Effector CD4-positive, alpha-beta T cell (primary cell): ENCODE results near the gene ZBTB38.

Experiments used
- DNase-seq: peaks from one replicate; pipeline ENCODE4 v3.0.0-alpha.2; 2020
- total RNA-seq: gene quantifications from one replicate; lab custom pipeline; 2026; lab: John Stamatoyannopoulos, UW

ZBTB38 gene, protein sequence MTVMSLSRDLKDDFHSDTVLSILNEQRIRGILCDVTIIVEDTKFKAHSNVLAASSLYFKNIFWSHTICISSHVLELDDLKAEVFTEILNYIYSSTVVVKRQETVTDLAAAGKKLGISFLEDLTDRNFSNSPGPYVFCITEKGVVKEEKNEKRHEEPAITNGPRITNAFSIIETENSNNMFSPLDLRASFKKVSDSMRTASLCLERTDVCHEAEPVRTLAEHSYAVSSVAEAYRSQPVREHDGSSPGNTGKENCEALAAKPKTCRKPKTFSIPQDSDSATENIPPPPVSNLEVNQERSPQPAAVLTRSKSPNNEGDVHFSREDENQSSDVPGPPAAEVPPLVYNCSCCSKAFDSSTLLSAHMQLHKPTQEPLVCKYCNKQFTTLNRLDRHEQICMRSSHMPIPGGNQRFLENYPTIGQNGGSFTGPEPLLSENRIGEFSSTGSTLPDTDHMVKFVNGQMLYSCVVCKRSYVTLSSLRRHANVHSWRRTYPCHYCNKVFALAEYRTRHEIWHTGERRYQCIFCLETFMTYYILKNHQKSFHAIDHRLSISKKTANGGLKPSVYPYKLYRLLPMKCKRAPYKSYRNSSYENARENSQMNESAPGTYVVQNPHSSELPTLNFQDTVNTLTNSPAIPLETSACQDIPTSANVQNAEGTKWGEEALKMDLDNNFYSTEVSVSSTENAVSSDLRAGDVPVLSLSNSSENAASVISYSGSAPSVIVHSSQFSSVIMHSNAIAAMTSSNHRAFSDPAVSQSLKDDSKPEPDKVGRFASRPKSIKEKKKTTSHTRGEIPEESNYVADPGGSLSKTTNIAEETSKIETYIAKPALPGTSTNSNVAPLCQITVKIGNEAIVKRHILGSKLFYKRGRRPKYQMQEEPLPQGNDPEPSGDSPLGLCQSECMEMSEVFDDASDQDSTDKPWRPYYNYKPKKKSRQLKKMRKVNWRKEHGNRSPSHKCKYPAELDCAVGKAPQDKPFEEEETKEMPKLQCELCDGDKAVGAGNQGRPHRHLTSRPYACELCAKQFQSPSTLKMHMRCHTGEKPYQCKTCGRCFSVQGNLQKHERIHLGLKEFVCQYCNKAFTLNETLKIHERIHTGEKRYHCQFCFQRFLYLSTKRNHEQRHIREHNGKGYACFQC (N-terminal part only)
- 95.7 reads per million, percentile 82 among the genes with 10 or more reads in this experiment for total RNA-seq

- DNase-seq: no peak
Measured at GRCh38 chr3:141368062-141368924, at the start of gene ZBTB38. Gene ZBTB38, plus strand, starts transcription at chr3:141368504. Its CDS starts 73,885 bp downstream, at chr3:141442389.

- DNase-seq: no peak
Measured at GRCh38 chr3:141320399-141321108, 47.8 kb upstream of the ZBTB38 start.

GRCh38 chr3:141321109-141321497 lies 47.2 kb upstream of the ZBTB38 start:
- no peak for DNase-seq

GRCh38 chr3:141323936-141324704 lies 44.2 kb upstream of the ZBTB38 start:
- no peak for DNase-seq

GRCh38 chr3:141326123-141326522 lies 42.2 kb upstream of the ZBTB38 start:
- no peak for DNase-seq

- DNase-seq: no peak
Measured at GRCh38 chr3:141326626-141327025, 41.7 kb upstream of the ZBTB38 start.

DNA sequence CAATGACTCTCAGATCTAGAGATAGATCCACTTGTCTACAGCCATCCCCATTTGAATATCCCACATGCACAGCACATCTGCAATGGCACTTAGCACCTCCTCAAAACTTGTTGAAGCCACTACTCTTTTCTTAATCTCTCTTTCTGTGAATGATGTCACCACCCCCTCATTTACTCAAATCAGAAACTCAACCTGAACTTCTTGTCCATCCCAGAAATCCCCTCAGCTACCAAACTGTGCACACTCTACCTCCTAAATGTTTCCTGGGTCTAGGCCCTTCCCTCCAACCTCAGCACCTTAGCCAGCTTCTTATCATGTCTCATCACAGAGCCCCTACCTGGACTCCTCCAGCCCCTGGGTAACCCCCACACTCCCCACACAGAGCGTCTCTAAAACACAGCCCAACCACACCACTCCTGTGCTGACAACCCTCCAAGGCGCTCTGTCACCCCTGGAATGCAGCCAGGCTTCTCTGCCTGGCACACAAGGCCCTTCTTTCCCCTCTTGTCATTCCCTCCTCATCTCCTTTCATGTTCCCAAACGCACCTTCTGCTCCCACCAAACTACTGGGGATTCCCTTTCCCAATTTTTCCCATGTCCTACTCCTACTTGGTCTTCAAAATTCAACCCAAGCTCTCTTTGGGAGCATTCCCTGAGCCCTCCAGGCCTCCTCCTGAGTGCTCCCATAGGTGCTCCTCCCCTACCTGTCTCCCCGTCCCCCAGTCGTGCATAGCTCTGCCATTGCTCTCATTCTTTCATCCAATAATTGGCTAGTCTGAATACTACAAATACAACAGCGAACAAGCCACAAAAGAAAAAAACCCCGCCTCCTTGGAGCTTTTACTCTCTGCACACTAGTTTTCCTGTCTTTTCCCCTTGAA lies 39.8 kb upstream of the ZBTB38 start:
- DNase-seq: no peak

- DNase-seq: no peak
Measured at GRCh38 chr3:141330235-141330634, 38.1 kb upstream of the ZBTB38 start.

- DNase-seq: no peak
Measured at GRCh38 chr3:141330718-141331376, 37.5 kb upstream of the ZBTB38 start.

DNA sequence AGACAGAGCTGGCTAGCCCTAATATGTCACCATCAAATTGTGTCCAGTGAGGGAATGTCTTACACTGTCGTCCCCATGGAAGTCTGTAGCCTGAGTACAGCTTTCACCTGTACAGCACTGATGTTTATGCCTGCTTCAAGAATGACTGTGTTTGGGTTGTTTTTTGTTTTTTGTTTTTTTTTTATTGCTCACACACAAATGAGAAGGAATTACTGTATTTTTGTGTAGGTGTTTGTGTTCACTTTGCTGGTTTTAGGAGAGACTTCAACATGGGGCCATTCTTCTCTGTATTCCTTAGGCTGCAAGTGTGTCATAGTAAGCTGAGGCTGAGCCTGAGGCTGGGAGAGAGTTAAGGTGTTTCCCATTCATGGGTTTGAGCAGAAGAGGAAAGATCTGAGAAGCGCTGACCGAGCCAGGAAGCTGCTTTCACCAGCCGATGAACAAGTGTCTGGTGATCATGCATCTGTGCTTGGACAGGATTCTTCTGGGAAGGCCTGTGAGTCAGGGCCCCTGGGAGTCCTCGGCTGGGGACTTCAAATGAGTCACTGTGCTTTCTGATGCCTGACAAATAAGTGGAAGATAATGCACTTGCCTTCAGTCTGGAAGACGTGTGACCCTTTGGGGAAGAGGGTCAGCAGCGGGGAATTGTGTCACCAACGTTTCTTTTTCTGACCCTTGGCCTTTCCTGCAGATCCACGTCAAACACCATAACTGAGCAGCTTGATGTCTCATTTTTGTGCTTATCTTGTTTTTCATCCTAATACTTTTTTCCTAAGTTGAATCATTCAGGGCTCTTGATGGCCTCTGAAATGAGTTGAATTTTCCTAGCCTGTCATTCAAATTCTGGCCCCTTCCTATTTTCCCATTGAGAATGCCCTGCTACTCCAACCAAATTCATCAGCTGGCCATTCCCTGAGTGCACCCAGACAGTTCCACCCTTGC lies 36.7 kb upstream of the ZBTB38 start:
- no peak for DNase-seq

DNA sequence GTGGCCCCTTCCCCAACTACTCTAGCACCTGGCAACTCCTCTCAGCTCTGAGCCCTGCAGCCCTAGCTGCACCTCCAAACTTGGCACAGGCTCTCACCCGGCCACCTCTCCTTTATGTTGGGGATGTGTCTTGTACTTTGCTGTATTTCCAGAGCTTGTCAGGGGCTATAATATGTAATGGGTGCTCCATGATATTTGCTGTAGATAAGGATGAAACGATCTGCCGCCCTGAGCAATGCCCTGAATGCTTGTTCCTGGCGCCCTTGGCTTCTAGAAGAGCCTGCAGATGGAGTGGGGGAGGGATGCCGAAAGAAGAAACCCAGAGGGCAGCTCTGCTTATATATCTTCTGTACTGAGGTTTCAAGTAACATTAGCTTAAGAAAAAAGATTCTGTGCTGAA lies 35.9 kb upstream of the ZBTB38 start:
- DNase-seq: no peak

DNA sequence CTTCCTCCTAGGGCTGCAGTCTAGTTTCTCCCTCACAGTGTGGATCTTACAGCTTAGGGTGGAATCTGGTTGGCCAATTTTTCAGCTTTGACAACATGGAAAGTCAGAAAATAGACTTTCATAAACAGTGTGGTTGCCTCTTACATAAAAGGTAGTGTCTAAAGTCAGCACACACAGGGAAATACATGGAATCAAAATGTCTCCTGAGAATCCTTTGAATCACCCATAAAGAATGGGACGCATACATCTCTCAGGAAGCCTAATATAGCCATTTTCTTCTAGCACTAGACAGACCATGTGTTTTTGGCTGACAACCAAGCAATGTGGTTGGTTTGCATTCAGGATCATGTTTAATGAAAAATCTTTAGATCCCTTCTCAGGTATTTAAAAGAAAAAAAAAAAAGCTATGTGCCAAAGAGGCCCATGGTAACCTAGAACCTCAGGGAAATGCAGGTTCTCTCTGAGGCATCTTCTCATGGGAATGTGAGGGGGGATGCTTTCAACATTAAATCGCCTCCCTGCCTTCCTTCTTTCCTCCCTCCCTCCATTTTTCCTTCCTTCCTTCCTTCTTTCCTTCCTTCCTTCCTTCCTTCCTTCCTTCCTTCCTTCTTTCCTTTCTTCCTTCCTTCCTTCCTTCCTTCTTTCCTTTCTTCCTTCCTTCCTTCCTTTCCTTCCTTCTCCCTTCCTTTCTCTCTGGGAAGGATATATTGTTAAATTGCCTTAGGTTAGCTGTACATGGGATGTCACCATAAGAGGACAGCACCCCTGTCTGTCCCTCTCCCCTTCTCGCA lies 34.3 kb upstream of the ZBTB38 start:
- DNase-seq: no peak

DNA sequence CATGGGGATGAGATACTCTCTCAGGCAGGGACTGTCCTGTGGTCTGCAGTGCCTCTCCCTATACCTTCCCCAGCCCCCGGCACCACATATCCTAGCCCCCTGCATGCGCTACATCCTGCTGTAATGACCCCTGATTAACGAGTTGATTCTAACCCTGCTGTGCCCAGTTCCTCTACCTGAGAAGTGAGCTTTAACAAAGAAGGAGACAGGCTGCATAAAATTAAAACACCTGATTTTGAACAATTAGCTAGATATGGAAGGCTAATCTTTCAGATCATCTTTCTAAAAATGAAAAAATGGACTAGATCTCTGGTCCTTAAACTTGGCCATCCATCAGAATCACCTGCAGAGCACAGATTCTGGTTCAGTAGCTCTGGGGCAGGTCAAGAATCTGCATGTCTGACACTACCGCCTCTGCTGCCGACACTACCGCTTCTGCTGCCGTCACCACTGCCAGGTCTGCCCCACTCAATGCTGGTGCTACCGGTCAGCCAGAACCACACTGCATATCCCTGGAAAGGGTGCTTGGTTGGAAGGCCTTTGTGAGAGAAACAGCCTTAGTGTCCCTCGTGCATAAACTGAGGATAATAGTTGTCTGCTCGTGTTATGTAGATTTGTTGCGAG lies 33.6 kb upstream of the ZBTB38 start:
- no peak for DNase-seq

- no peak for DNase-seq
Measured at GRCh38 chr3:141335531-141336061, 32.7 kb upstream of the ZBTB38 start.

GRCh38 chr3:141336672-141337522 lies 31.4 kb upstream of the ZBTB38 start:
- no peak for DNase-seq
